ENCODE data around the gene SIKE1.
A peak's percentile ranks its signal among the peaks of the same experiment; 100 is the strongest.
"Not testable (repeated sequence)": the region's sequence is repeated elsewhere in the genome, so short reads cannot be mapped to it uniquely, and the experiment has no call there.

The SIKE1 gene

GRCh38 chr1:114780344-114781226, at the start of gene SIKE1:
TSS of gene SIKE1 (minus strand) at chr1:114780685. CDS start at chr1:114780607, 78 bp downstream.
- peak; percentile 97 for DNase-seq (ENCODE audit: low spot score)

- not testable (repeated sequence) for DNase-seq (ENCODE audit: low spot score)
These were observed 49.6 kb upstream of the SIKE1 start for GRCh38 chr1:114830075-114830474.

- no peak for DNase-seq (ENCODE audit: low spot score)
These were observed 47.8 kb upstream of the SIKE1 start for GRCh38 chr1:114828251-114828650.

- no peak for DNase-seq (ENCODE audit: low spot score)
These were observed 41.5 kb upstream of the SIKE1 start for GRCh38 chr1:114821978-114822377.

- no peak for DNase-seq (ENCODE audit: low spot score)
These were observed 39.9 kb upstream of the SIKE1 start for GRCh38 chr1:114820392-114820791.

- DNase-seq (ENCODE audit: low spot score): no peak
These were observed 39.4 kb upstream of the SIKE1 start for GRCh38 chr1:114819869-114820268.

GRCh38 chr1:114804449-114804848, 24.0 kb upstream of the SIKE1 start:
- not testable (repeated sequence) for DNase-seq (ENCODE audit: low spot score)

- DNase-seq (ENCODE audit: low spot score): no peak
These were observed 22.5 kb upstream of the SIKE1 start for GRCh38 chr1:114803001-114803400.

- DNase-seq (ENCODE audit: low spot score): no peak
These were observed 13.6 kb upstream of the SIKE1 start for GRCh38 chr1:114794038-114794437.

- DNase-seq (ENCODE audit: low spot score): not testable (repeated sequence)
These were observed 10.1 kb upstream of the SIKE1 start for GRCh38 chr1:114790581-114790980.

- not testable (repeated sequence) for DNase-seq (ENCODE audit: low spot score)
These were observed 6.0 kb upstream of the SIKE1 start for GRCh38 chr1:114786440-114786839.

- DNase-seq (ENCODE audit: low spot score): no peak
These were observed 2.0 kb upstream of the SIKE1 start for GRCh38 chr1:114782476-114782875.

- peak; percentile 12 for DNase-seq (ENCODE audit: low spot score)
These were observed 763 bp downstream of the SIKE1 start for GRCh38 chr1:114779722-114780121.

- not testable (repeated sequence) for DNase-seq (ENCODE audit: low spot score)
These were observed 3.8 kb downstream of the SIKE1 start for GRCh38 chr1:114776726-114777125.

- no peak for DNase-seq (ENCODE audit: low spot score)
These were observed 8.5 kb downstream of the SIKE1 start for GRCh38 chr1:114771992-114772391.

GRCh38 chr1:114770989-114771388, 9.5 kb downstream of the SIKE1 start:
- DNase-seq (ENCODE audit: low spot score): no peak

GRCh38 chr1:114764689-114765088, 15.8 kb downstream of the SIKE1 start:
- peak; percentile 49 for DNase-seq (ENCODE audit: low spot score)

GRCh38 chr1:114758256-114758832, 22.1 kb downstream of the SIKE1 start:
- no peak for DNase-seq (ENCODE audit: low spot score)

GRCh38 chr1:114757455-114758255, 22.8 kb downstream of the SIKE1 start, which contains the start of gene CSDE1:
TSS of gene CSDE1 (minus strand) at chr1:114757984. CDS start at chr1:114739890, 18,094 bp downstream.
- DNase-seq (ENCODE audit: low spot score): peak; percentile 99

- DNase-seq (ENCODE audit: low spot score): peak; percentile 70
These were observed 23.5 kb downstream of the SIKE1 start for GRCh38 chr1:114756949-114757454.

- DNase-seq (ENCODE audit: low spot score): peak; percentile 60
These were observed 24.2 kb downstream of the SIKE1 start for GRCh38 chr1:114756009-114756892.

All from NAMALWA (cell line).